Mesenteric fat pad (tissue), 1 donor: ENCODE data around the gene KIF13A. TPM values are rescaled to one million over a fixed set of nuclear protein-coding genes. Genes with fewer than 3 reads are reported as not detected.
"Not testable (repeated sequence)": the region's sequence is repeated elsewhere in the genome, so short reads cannot be mapped to it uniquely, and the experiment has no call there.

Experiments used
- DNase-seq: peaks from one replicate; pipeline ENCODE4 v3.0.0-alpha.2; 2020; ENCODE audit warnings: low spot score
- total RNA-seq: library from RNA; stranded (reverse); fragmentation: NEBNext Ultra II Directional; extraction: Animal tissue kit (Norgen Biotek cat#: 25700); gene quantifications from one replicate; pipeline ENCODE4 v1.2.1, GENCODE V29; 2021
- donor health status: DM: yes; HTN: yes; CAD: no.

Gene KIF13A
- total RNA-seq, 1 donor from 2014 or later: 48.5 TPM

GRCh38 chr6:17904491-17905120 lies 82.8 kb downstream of the KIF13A start:
- DNase-seq: no peak

GRCh38 chr6:17902974-17903373 lies 84.5 kb downstream of the KIF13A start:
- no peak for DNase-seq

- no peak for DNase-seq
Measured at GRCh38 chr6:17901493-17901892, 85.9 kb downstream of the KIF13A start.

GRCh38 chr6:17900011-17900410 lies 87.4 kb downstream of the KIF13A start:
- no peak for DNase-seq

GRCh38 chr6:17899491-17899890 lies 87.9 kb downstream of the KIF13A start:
- no peak for DNase-seq

- no peak for DNase-seq
Measured at GRCh38 chr6:17897681-17898080, 89.8 kb downstream of the KIF13A start.

GRCh38 chr6:17894905-17895304 lies 92.5 kb downstream of the KIF13A start:
- no peak for DNase-seq

GRCh38 chr6:17894191-17894590 lies 93.2 kb downstream of the KIF13A start:
- DNase-seq: no peak

- DNase-seq: no peak
Measured at GRCh38 chr6:17892097-17892686, 95.2 kb downstream of the KIF13A start.

GRCh38 chr6:17890309-17890708 lies 97.1 kb downstream of the KIF13A start:
- DNase-seq: no peak

GRCh38 chr6:17889777-17890176 lies 97.7 kb downstream of the KIF13A start:
- not testable (repeated sequence) for DNase-seq

GRCh38 chr6:17886891-17887290 lies 100.5 kb downstream of the KIF13A start:
- DNase-seq: no peak

- no peak for DNase-seq
Measured at GRCh38 chr6:17885889-17886576, 101.4 kb downstream of the KIF13A start.

- DNase-seq: no peak
Measured at GRCh38 chr6:17884498-17885478, 102.6 kb downstream of the KIF13A start.

- no peak for DNase-seq
Measured at GRCh38 chr6:17883665-17884497, 103.6 kb downstream of the KIF13A start.

- DNase-seq: no peak
Measured at GRCh38 chr6:17881085-17881858, 106.2 kb downstream of the KIF13A start.

GRCh38 chr6:17879184-17879583 lies 108.3 kb downstream of the KIF13A start:
- no peak for DNase-seq

- DNase-seq: no peak
Measured at GRCh38 chr6:17878734-17879133, 108.7 kb downstream of the KIF13A start.

GRCh38 chr6:17877895-17878440 lies 109.5 kb downstream of the KIF13A start:
- no peak for DNase-seq
